ACHN (cell line): ENCODE data around the gene SLC2A6.

ENCODE experiments used
- DNase-seq: peaks from one replicate; pipeline ENCODE4 v3.0.0-alpha.2; 2015
- in situ Hi-C: cut with HindIII; loops from 2 replicates; pipeline ENCODE4 v1.10.0; 2017; ENCODE audit warnings: low sequenced_read_pairs, low pct_ligation_motif_present, low pct_unique_long_range_greater_than_20kb

The SLC2A6 gene

GRCh38 chr9:133478851-133479711 lies at the start of gene SLC2A6:
Gene SLC2A6 (minus strand): TSS chr9:133479099. CDS start chr9:133479059, 40 bp downstream.
- in situ Hi-C loops = no loop called here

GRCh38 chr9:133528001-133528875 lies 49.3 kb upstream of the SLC2A6 start:
- in situ Hi-C loops = no loop called here
- DNase-seq = no peak

More at GRCh38 chr9:133478851-133479711, at the start of gene SLC2A6:
- peak; percentile 82 for DNase-seq

GRCh38 chr9:133527444-133527920 lies 48.6 kb upstream of the SLC2A6 start:
- DNase-seq = no peak
- in situ Hi-C loops = no loop called here

GRCh38 chr9:133526721-133527321 lies 47.9 kb upstream of the SLC2A6 start:
- in situ Hi-C loops = no loop called here
- no peak for DNase-seq

- DNase-seq = no peak
- in situ Hi-C loops = no loop called here
Measured at GRCh38 chr9:133525677-133526076, 46.8 kb upstream of the SLC2A6 start.

- in situ Hi-C loops = no loop called here
- DNase-seq = no peak
Measured at GRCh38 chr9:133524679-133525228, 45.9 kb upstream of the SLC2A6 start, which contains the start of gene MYMK. Gene MYMK (minus strand): TSS chr9:133524959. CDS start chr9:133524844, 115 bp downstream.

GRCh38 chr9:133524146-133524545 lies 45.2 kb upstream of the SLC2A6 start:
- in situ Hi-C loops = no loop called here
- no peak for DNase-seq

- DNase-seq = no peak
- in situ Hi-C loops = no loop called here
Measured at GRCh38 chr9:133523106-133523505, 44.2 kb upstream of the SLC2A6 start.

GRCh38 chr9:133522073-133522910 lies 43.4 kb upstream of the SLC2A6 start:
- DNase-seq = no peak
- in situ Hi-C loops = no loop called here

GRCh38 chr9:133521122-133522072 lies 42.5 kb upstream of the SLC2A6 start:
- in situ Hi-C loops = no loop called here

GRCh38 chr9:133520121-133520835 lies 41.4 kb upstream of the SLC2A6 start:
- in situ Hi-C loops = no loop called here
- no peak for DNase-seq

More at GRCh38 chr9:133521122-133522072, 42.5 kb upstream of the SLC2A6 start:
- DNase-seq = no peak

- in situ Hi-C loops = no loop called here
- DNase-seq = no peak
Measured at GRCh38 chr9:133519693-133520092, 40.8 kb upstream of the SLC2A6 start.

GRCh38 chr9:133518706-133519449 lies 40.0 kb upstream of the SLC2A6 start:
- in situ Hi-C loops = no loop called here
- no peak for DNase-seq

- in situ Hi-C loops = no loop called here
Measured at GRCh38 chr9:133518200-133518599, 39.3 kb upstream of the SLC2A6 start.

GRCh38 chr9:133517711-133518110 lies 38.8 kb upstream of the SLC2A6 start:
- in situ Hi-C loops = no loop called here
- DNase-seq = no peak

More at GRCh38 chr9:133518200-133518599, 39.3 kb upstream of the SLC2A6 start:
- no peak for DNase-seq
